Muscle of leg (tissue), 11 donors: Measurements from ENCODE around the gene NAP1L5. TPM values are rescaled to one million over a fixed set of nuclear protein-coding genes. Genes with fewer than 3 reads are reported as not detected.

Source experiments
- DNase-seq: peaks from one replicate; pipeline ENCODE4 v3.0.0; 2013
- H3K27ac ChIP-seq: one replicate; pipeline ENCODE4 v1.5.1; 2013; ENCODE audit warnings: mild to moderate bottlenecking, low read length, control low read depth
- H3K27me3 ChIP-seq: one replicate; pipeline ENCODE4 v1.6.1; 2013; ENCODE audit warnings: low read length; ENCODE audit not compliant: control insufficient read depth, insufficient read depth
- H3K36me3 ChIP-seq: one replicate; pipeline ENCODE4 v1.6.1; 2013; ENCODE audit warnings: low read length; ENCODE audit not compliant: control insufficient read depth, insufficient read depth
- H3K4me1 ChIP-seq: one replicate; pipeline ENCODE4 v1.6.1; 2013; ENCODE audit warnings: low read length; ENCODE audit not compliant: control insufficient read depth, insufficient read depth
- H3K4me3 ChIP-seq: one replicate; pipeline ENCODE4 v1.5.1; 2013; ENCODE audit warnings: low read length, control low read depth
- H3K9me3 ChIP-seq: replicated peaks from 2 replicates; pipeline ENCODE4 v1.6.1; 2013; ENCODE audit warnings: low read depth, low read length; ENCODE audit not compliant: control insufficient read depth
- WGBS: methylation state at CpG from one replicate; pipeline ENCODE4 v1.1.5; 2013; ENCODE audit warnings: missing lambda C conversion rate; ENCODE audit not compliant: insufficient coverage; 5-methylcytosine and 5-hydroxymethylcytosine counted together
- polyA plus RNA-seq, 8 donors: library from polyadenylated mRNA; unstranded; fragments of 120-200 nt; gene quantifications; one replicate each; pipeline versions ENCODE4 v1.2.1 to v1.2.3, GENCODE V29; 2013; ENCODE audit warnings: inconsistent platforms in 1 of 8, low replicate concordance in 1 of 8; ENCODE audit not compliant: insufficient read length in 8 of 8, insufficient read depth in 1 of 8
- total RNA-seq: library from RNA; stranded (reverse); fragments of 120-200 nt; gene quantifications from one replicate; pipeline ENCODE4 v1.2.4, GENCODE V29; 2013

Gene NAP1L5
- total and polyA plus RNA-seq, 9 donors: 6.0 to 12.5 (median 9.0) TPM

DNA sequence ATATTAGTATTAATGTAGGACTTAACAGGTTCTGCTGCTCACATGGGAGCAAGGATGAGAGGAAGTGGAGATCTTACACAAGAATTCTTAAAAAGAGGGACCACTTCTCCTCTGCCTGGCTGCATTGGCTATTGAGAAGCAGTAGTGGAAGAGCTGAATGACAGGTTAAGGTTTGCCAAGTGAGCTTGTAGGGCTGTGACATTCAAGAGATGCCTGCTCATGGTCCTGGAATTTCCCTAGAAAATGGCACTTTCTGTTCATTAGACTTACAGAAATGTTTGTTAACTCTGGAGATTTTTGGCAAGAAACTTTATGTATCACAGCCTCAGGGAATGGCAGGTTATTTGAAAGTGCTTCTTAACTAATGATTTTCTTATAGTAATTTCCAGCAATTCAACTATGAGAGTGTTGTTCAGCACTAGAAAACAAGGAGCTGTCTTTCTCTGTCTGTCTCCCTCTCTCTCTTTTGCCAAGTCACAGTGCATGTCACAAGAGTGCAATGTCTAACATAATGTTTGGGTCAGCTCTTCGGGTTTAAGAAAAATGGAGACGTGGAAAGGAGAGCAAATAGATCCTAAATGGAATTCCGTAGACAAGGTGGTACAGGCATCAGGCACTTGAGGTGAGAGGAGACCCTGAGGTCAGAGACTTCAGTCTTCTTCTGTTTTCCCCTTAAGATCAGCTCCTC, 8.3 kb upstream of the NAP1L5 start:
- H3K27me3 ChIP-seq: no peaks in the 10 kb centered on the region
- H3K9me3 ChIP-seq: no peaks in the 10 kb centered on the region
- peaks cover 15% of the 10 kb centered on the region for H3K36me3 ChIP-seq
- H3K4me3 ChIP-seq: no peak overlapping the region
- H3K27ac ChIP-seq: no peak overlapping the region
- no peak for DNase-seq
- 100% methylated on average over 1 of the region's 3 CpGs for WGBS
- peaks cover 3% of the 10 kb centered on the region for H3K4me1 ChIP-seq

DNA sequence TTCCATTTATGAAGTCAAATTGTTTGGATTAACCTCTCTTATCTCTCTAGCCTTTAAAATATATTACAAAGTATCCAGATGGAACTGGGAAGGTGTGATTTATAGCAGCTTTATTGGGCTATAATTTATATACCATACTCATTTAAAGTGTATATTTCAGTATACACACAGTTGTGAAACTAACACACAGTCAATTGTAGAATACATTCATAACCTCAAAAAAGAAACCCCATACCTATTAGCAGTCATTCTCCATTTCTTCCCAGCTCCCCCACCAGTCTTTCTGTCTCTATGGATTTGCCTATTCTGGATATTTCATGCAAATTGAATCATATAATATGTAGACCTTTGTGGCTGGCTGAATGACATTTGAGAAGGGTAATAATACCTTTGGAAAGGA, 7.6 kb upstream of the NAP1L5 start:
- Histone ChIP-seq H3K36me3 (peaks cover 11% of the 10 kb centered on the region), H3K4me3 (no peak overlapping the region), H3K9me3 (no peaks in the 10 kb centered on the region), H3K4me1 (peaks cover 3% of the 10 kb centered on the region), H3K27me3 (no peaks in the 10 kb centered on the region), H3K27ac (no peak overlapping the region)
- DNase-seq: no peak

- Histone ChIP-seq H3K27me3 (no peaks in the 10 kb centered on the region), H3K9me3 (no peaks in the 10 kb centered on the region), H3K4me1 (peaks cover 8% of the 10 kb centered on the region), H3K36me3 (peaks cover 16% of the 10 kb centered on the region), H3K27ac (no peak overlapping the region), H3K4me3 (no peak overlapping the region)
- no peak for DNase-seq
- WGBS: 100% methylated on average over 2 of the region's 2 CpGs
Measured at GRCh38 chr4:88702782-88703181, 5.2 kb upstream of the NAP1L5 start.

GRCh38 chr4:88698519-88698918, 890 bp upstream of the NAP1L5 start:
- peaks cover 6% of the 10 kb centered on the region for H3K36me3 ChIP-seq
- DNase-seq: no peak
- peaks cover 5% of the 10 kb centered on the region for H3K4me1 ChIP-seq
- H3K27ac ChIP-seq: no peak overlapping the region
- H3K4me3 ChIP-seq: no peak overlapping the region
- no peaks in the 10 kb centered on the region for H3K27me3 ChIP-seq
- whole genome bisulfite sequencing: 94% methylated on average over 7 of the region's 7 CpGs
- no peaks in the 10 kb centered on the region for H3K9me3 ChIP-seq

GRCh38 chr4:88697141-88697540, 488 bp downstream of the NAP1L5 start:
- Histone ChIP-seq H3K27ac (peak overlapping the region; percentile 61), H3K4me1 (peaks cover 5% of the 10 kb centered on the region), H3K36me3 (peaks cover 6% of the 10 kb centered on the region), H3K9me3 (no peaks in the 10 kb centered on the region), H3K27me3 (no peaks in the 10 kb centered on the region), H3K4me3 (peak overlapping the region; percentile 77)
- 65% methylated on average over 13 of the region's 18 CpGs for whole genome bisulfite sequencing
- DNase-seq: peak; percentile 58

GRCh38 chr4:88696630-88697029, 999 bp downstream of the NAP1L5 start:
- Histone ChIP-seq H3K27me3 (no peaks in the 10 kb centered on the region), H3K4me1 (peaks cover 5% of the 10 kb centered on the region), H3K9me3 (no peaks in the 10 kb centered on the region), H3K27ac (peak overlapping the region; percentile 11), H3K36me3 (peaks cover 6% of the 10 kb centered on the region), H3K4me3 (peak overlapping the region; percentile 77)
- WGBS: no CpG with 5 or more reads among the region's 7 CpGs
- peak; percentile 43 for DNase-seq

- Histone ChIP-seq H3K27ac (no peak overlapping the region), H3K9me3 (no peaks in the 10 kb centered on the region), H3K27me3 (no peaks in the 10 kb centered on the region), H3K4me1 (peaks cover 5% of the 10 kb centered on the region), H3K4me3 (no peak overlapping the region), H3K36me3 (peaks cover 11% of the 10 kb centered on the region)
- no peak for DNase-seq
- WGBS: 88% methylated on average over 1 of the region's 3 CpGs
Measured at GRCh38 chr4:88693792-88694191, 3.8 kb downstream of the NAP1L5 start.

DNA sequence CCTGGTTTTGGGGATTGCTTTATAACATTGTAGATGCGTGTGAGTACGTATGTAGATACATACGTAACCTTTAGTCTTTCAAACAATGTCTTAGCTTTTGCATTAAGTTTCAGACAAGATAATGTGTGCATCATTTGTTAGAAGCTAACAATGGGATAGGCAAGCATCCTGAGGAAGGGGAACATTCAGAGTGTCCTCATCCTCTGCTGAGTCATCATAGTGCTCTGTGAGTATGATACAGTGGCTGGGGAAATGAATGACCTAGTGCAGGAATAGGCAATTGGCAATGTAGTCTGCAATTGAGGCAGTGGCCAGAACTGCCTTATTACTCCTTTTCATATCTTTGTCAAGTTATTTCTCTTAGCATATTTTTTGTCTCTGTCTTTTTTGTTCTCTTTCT, 7.3 kb downstream of the NAP1L5 start:
- Histone ChIP-seq H3K4me3 (no peak overlapping the region), H3K27ac (no peak overlapping the region), H3K4me1 (no peaks in the 10 kb centered on the region), H3K27me3 (no peaks in the 10 kb centered on the region), H3K36me3 (peaks cover 5% of the 10 kb centered on the region), H3K9me3 (no peaks in the 10 kb centered on the region)
- WGBS: no CpG with 5 or more reads among the region's 3 CpGs
- DNase-seq: no peak

DNA sequence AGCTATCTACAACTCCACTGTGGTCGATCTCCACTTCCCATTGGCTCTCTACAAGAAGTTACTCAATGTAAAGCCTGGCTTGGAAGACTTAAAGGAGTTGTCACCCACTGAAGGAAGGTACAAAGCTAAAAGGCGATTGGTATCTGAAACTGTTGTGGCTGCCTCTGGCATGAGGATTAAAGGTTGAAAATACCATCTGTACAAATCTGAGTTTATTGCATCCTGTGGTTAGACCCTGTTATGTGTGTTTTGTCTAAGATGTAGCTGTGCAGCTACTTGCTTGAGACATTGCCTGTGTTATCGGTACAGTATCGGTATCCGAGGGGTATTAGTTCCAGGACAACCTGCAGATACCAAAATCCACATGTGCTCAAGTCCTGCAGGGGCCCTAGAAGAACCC, 16.4 kb downstream of the NAP1L5 start:
- WGBS: 96% methylated on average over 4 of the region's 5 CpGs
- H3K36me3 ChIP-seq: peaks cover 18% of the 10 kb centered on the region

DNA sequence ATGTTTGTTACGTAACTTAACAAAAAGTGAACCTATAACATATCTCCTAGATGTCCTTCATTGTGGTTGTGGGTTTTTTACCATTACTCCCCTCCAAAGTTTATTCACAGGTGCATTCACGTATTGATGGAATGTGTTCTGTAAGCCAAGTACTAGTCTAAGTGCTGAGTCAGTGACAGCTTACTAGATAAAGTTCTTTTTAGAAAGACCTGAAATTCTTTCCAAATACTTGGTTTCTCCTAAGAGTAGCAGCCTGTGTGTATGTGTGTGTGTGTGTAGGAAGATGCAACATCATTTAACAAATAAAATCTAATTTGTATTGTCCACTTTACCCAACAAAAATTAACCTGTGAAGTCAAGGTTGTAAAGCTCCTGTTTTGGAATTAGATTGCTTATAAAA, 22.1 kb downstream of the NAP1L5 start:
- Histone ChIP-seq H3K4me3 (no peak overlapping the region), H3K36me3 (peaks cover 17% of the 10 kb centered on the region), H3K27me3 (no peaks in the 10 kb centered on the region), H3K27ac (no peak overlapping the region), H3K9me3 (no peaks in the 10 kb centered on the region), H3K4me1 (no peaks in the 10 kb centered on the region)
- WGBS: no CpG with 5 or more reads among the region's 2 CpGs
- no peak for DNase-seq

More for the DNA sequence above, 16.4 kb downstream of the NAP1L5 start:
- Histone ChIP-seq H3K27me3 (no peaks in the 10 kb centered on the region), H3K4me1 (no peaks in the 10 kb centered on the region), H3K27ac (no peak overlapping the region), H3K4me3 (no peak overlapping the region), H3K9me3 (no peaks in the 10 kb centered on the region)
- no peak for DNase-seq

GRCh38 chr4:88674979-88675378, 22.6 kb downstream of the NAP1L5 start:
- Histone ChIP-seq H3K27ac (no peak overlapping the region), H3K27me3 (no peaks in the 10 kb centered on the region), H3K4me1 (no peaks in the 10 kb centered on the region), H3K36me3 (peaks cover 17% of the 10 kb centered on the region), H3K9me3 (no peaks in the 10 kb centered on the region), H3K4me3 (no peak overlapping the region)
- WGBS: no CpG with 5 or more reads among the region's 2 CpGs
- DNase-seq: no peak
